ENCODE results near the gene HLTF.

- no peak for TF ChIP-seq EZH2 (IDR thresholded peaks at IDR 0.05)
- TF ChIP-seq POLR2AphosphoS5 (IDR thresholded peaks at IDR 0.05; ENCODE audit: borderline replicate concordance, low read depth, low read length): no peak
- TF ChIP-seq FOXP2 (optimal IDR thresholded peaks at IDR 0.05; ENCODE audit: control extremely low read depth, extremely low read length, insufficient read depth): no peak
Observed at GRCh38 chr3:149011676-149012075, 74.7 kb downstream of the HLTF start.
